GM10266 (cell line): ENCODE results near the gene CACNA1B.

Experiments
- DNase-seq: peaks from one replicate; pipeline ENCODE4 v3.0.0; 2012; ENCODE audit errors: extremely low spot score
- TF ChIP-seq, protein P1 (sequence below): IDR thresholded peaks from 2 replicates; pipeline ENCODE4 v1.5.1; 2012; ENCODE audit warnings: mild to moderate bottlenecking, low read depth; ENCODE audit not compliant: control insufficient read depth, insufficient read depth; ENCODE audit errors: missing control alignments

CACNA1B gene

DNA sequence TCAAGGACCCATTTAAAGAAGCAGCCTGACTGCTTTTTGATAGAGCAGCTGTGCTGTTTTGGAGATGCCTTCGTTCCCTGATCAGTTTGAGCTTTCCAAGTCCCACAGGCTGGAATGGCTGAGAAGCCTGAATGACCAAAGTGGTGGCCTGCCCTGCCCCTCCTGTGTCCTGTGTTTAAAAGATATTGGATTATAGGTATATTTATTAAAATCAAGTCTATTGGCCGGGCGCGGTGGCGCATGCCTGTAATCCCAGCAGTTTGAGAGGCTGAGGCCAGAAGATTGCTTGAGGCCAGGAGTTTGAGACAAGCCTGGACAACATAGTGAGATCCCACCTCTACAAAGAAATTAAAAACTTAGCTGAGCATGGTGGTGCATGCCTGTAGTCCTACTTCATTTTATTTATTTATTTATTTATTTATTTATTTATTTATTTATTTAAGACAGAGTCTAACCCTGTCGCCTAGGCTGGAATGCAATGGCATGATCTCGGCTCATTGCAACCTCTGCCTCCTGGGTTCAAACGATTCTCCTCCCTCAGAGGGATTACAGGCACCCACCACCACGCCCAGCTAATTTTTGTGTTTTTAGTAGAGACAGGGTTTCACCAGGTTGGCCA is 87.7 kb downstream of the CACNA1B start:
- DNase-seq = no peak
- TF ChIP-seq, protein P1, sequence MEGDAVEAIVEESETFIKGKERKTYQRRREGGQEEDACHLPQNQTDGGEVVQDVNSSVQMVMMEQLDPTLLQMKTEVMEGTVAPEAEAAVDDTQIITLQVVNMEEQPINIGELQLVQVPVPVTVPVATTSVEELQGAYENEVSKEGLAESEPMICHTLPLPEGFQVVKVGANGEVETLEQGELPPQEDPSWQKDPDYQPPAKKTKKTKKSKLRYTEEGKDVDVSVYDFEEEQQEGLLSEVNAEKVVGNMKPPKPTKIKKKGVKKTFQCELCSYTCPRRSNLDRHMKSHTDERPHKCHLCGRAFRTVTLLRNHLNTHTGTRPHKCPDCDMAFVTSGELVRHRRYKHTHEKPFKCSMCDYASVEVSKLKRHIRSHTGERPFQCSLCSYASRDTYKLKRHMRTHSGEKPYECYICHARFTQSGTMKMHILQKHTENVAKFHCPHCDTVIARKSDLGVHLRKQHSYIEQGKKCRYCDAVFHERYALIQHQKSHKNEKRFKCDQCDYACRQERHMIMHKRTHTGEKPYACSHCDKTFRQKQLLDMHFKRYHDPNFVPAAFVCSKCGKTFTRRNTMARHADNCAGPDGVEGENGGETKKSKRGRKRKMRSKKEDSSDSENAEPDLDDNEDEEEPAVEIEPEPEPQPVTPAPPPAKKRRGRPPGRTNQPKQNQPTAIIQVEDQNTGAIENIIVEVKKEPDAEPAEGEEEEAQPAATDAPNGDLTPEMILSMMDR = no peak

DNA sequence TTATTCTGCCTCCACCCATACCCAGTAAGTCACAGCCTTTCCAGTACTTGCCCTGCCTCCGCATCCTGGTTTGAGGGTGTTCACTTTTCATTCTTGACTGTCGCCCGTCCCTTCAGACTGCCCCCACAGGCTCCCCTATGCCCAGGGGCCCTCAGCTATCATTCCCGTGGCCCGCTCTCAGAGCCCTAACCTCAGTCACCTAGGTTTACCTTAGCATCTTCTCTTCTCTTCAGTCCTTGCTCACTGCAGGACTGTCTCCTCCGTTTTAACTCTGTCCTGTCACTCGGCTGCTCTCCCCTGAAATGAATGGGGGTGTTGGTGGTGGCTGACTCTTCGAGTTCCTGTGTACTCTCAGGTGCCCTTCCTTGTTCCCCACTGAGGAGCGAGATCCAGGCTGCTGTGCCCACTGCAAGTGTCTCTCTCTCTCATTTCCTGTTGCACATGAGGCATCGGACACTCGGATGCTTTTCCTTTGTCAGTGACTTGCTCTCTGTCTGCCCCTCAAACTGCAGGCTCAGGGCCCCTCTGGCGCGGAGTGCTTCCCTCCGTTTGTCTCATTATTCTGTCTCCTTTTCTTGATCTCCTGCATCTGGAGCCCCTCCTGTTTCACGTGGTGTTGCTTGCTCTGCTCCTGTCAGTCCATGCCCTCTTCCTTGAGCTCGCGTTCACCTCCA is 89.8 kb downstream of the CACNA1B start:
- DNase-seq = no peak
- TF ChIP-seq, protein P1 = no peak

DNA sequence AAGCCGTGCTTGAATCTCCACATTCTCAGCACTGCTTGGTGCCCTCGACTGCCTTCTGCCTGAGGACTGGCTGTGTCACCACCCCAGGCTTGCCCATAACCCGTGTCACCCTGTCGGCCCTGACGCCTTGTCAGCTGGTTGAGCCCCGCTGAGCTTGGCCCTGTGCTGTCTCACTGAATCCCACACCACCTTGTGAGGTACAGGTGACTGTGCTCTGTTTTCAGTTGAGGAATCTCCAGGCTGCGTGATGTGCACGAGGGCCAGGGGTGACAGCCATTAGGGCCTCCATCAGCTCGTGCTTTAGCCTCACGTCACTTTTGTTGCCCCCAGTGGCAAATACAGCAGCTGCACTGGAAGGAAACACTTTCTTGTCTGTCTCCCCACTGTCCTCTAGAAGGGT is 90.7 kb downstream of the CACNA1B start:
- DNase-seq = no peak
- TF ChIP-seq, protein P1 = no peak

DNA sequence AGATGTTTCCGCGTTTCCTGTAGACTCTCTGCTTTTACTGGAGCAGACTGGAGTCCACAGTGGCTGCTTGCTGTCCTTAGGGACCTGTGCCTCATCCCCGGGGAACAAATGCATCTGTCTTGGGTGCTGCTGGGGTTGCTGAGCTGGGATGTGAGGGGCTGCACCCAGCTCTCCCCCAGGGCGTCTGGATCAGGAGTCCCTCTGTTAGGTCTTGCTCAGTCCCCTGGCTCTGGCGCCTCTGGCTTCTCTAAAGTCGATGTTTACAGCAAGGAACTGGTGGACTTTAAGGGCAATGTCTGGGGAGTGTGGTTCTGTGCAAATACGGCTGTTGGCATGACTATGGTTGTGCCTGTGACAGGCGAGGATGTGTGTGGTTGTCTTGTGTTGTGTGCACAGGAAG is 91.4 kb downstream of the CACNA1B start:
- DNase-seq = no peak
- TF ChIP-seq, protein P1 = no peak

DNA sequence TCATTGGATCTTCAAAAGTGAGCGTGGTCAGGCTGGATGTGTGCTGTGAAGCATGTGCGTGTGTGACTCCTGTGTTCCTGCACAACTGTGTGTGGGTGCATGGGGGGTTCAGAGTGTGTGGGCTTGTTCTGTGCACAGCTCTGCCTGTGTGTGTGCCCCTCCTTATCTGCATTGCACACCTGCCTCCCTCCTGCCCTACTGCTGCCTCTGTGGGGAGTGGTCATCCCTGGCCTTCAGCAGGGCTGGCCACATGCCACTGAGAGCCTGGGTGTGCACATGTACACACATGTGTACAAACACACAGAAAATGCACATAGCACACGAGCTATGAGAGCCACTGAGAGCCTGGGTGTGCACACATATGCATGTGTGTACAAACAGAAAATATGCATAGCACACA is 92.1 kb downstream of the CACNA1B start:
- TF ChIP-seq, protein P1 = no peak
- no peak for DNase-seq

DNA sequence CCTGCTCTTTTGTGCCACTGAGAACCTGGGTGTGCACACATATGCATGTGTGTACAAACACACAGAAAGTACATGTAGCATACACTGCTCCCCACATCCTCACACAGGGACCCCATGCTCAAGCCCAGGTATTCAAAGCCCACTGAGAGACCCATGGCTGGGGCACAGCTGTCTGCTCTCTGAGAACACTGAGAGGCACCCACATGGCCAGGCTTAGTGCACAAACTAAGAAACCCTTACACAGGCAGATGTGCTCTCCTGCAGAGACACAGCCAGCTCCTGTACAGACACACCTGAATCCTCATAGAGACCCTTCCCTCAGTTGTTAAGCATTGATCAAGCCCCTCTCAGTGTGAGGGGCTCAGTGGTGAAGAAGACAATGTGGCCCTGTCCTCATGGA is 92.5 kb downstream of the CACNA1B start:
- TF ChIP-seq, protein P1 = no peak
- DNase-seq = no peak
